ENCODE measurements around the gene SULT1A3.
"Not testable (repeated sequence)": the region's sequence is repeated elsewhere in the genome, so short reads cannot be mapped to it uniquely, and the experiment has no call there.

SULT1A3 gene

DNA sequence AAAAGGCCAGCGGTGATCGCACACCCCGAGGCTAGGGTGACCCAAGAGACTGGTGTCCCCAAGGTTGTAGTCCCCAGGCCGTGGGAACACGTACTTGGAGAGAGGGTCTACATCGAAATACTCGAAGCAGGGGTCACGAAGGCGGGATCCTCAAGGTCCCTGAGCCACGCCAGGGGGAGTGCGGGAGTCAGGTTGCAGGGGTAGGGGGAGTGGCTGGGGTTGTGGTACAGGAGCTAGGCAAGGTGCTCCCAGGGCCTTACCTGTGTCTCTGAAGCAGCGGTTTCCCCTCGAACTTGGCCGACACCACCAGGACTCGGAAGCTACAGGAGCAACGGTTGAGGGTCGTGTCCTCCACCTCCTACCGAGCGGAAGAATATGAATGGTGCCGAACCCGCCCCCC, 6.0 kb upstream of the SULT1A3 start:
- H3K9ac ChIP-seq (ENCODE audit: low read length); H2BK15ac ChIP-seq (ENCODE audit: low read depth, poor library complexity, severe bottlenecking); H2BK12ac ChIP-seq (ENCODE audit: low read length in 2 of 2); H4K8ac ChIP-seq (ENCODE audit: low read length); H3K9me3 ChIP-seq (ENCODE audit: control insufficient read depth, low read length); H3K4ac ChIP-seq (ENCODE audit: low read depth in 1 of 2, low read length in 2 of 2); H3K23ac ChIP-seq (ENCODE audit: low read length in 2 of 2); H3K4me1 ChIP-seq (ENCODE audit: control insufficient read depth, insufficient read depth, low read depth, low read length); H3K27ac ChIP-seq (ENCODE audit: low read length, poor library complexity, severe bottlenecking); H2AK5ac ChIP-seq (ENCODE audit: low read length, severe bottlenecking); DNase-seq; H3K18ac ChIP-seq (ENCODE audit: low read depth in 1 of 2, low read length in 2 of 2); H3K79me1 ChIP-seq (replicated peaks; ENCODE audit: low read length, poor library complexity, severe bottlenecking); H3K27me3 ChIP-seq (ENCODE audit: control insufficient read depth in 1 of 2, insufficient read depth in 1 of 2, low read length in 2 of 2); H2AFZ ChIP-seq (ENCODE audit: low read depth, low read length); H3K36me3 ChIP-seq (ENCODE audit: control insufficient read depth in 1 of 2, insufficient read depth in 2 of 2, low read depth in 1 of 2, low read length in 2 of 2); H3K4me3 ChIP-seq (ENCODE audit: insufficient read depth in 1 of 2, low read depth in 1 of 2, low read length in 2 of 2); H3K14ac ChIP-seq (ENCODE audit: low read length in 2 of 2); H2BK120ac ChIP-seq (ENCODE audit: low read depth, low read length); H2BK5ac ChIP-seq (ENCODE audit: low read depth, low read length, poor library complexity, severe bottlenecking); H4K91ac ChIP-seq (ENCODE audit: low read length); H3K4me2 ChIP-seq (ENCODE audit: low read length, poor library complexity, severe bottlenecking): not testable (repeated sequence)
- WGBS, result no CpG with 5 or more reads among the region's 21 CpGs

DNA sequence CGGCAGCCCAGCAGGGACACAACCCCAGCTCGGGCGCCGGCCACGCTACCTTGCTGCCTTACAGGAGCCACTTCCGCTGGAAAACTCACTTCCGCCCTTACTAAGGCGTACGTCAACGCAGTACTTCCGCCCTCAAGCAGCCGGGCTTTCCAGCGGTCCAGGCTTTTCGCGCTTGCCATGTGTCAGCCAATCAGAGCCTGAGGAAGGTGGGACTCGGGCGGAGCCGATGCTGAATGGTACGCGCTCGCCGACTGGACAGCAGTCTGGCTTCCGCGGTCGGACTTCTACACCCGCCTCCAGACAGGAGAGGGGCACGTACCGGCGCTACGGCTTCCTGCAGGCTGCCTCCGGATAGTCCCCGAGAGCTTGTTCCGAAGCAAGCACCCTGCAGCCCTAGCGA, 5.4 kb upstream of the SULT1A3 start, which contains the start of the genes BOLA2B and SLX1A:
Gene BOLA2B (minus strand): TSS at position 52 of the 400 bp plus-strand sequence. CDS start 71 bp downstream, outside the sequence.
Gene SLX1A (plus strand): TSS at position 261 of the 400 bp plus-strand sequence. CDS start 210 bp downstream, outside the sequence.
- not testable (repeated sequence) for H2BK12ac ChIP-seq (ENCODE audit: low read length in 2 of 2); H3K4ac ChIP-seq (ENCODE audit: low read depth in 1 of 2, low read length in 2 of 2); H2BK15ac ChIP-seq (ENCODE audit: low read depth, poor library complexity, severe bottlenecking); H3K79me1 ChIP-seq (replicated peaks; ENCODE audit: low read length, poor library complexity, severe bottlenecking); H3K27ac ChIP-seq (ENCODE audit: low read length, poor library complexity, severe bottlenecking); H2BK5ac ChIP-seq (ENCODE audit: low read depth, low read length, poor library complexity, severe bottlenecking); H3K36me3 ChIP-seq (ENCODE audit: control insufficient read depth in 1 of 2, insufficient read depth in 2 of 2, low read depth in 1 of 2, low read length in 2 of 2); H3K9ac ChIP-seq (ENCODE audit: low read length); H3K9me3 ChIP-seq (ENCODE audit: control insufficient read depth, low read length); H2BK120ac ChIP-seq (ENCODE audit: low read depth, low read length); H3K23ac ChIP-seq (ENCODE audit: low read length in 2 of 2); H3K18ac ChIP-seq (ENCODE audit: low read depth in 1 of 2, low read length in 2 of 2); H2AK5ac ChIP-seq (ENCODE audit: low read length, severe bottlenecking); H4K91ac ChIP-seq (ENCODE audit: low read length); H2AFZ ChIP-seq (ENCODE audit: low read depth, low read length); H4K8ac ChIP-seq (ENCODE audit: low read length); H3K27me3 ChIP-seq (ENCODE audit: control insufficient read depth in 1 of 2, insufficient read depth in 1 of 2, low read length in 2 of 2); H3K4me1 ChIP-seq (ENCODE audit: control insufficient read depth, insufficient read depth, low read depth, low read length); DNase-seq
- peak within 1 kb of the TSS; percentile 56 for H3K4me2 ChIP-seq (ENCODE audit: low read length, poor library complexity, severe bottlenecking)
- peak within 1 kb of the TSS in 1 of 2 experiments; percentile 26 for H3K14ac ChIP-seq (ENCODE audit: low read length in 2 of 2)
- peak within 1 kb of the TSS; percentile 56 to 72 for H3K4me3 ChIP-seq (ENCODE audit: insufficient read depth in 1 of 2, low read depth in 1 of 2, low read length in 2 of 2)
- WGBS, result no CpG with 5 or more reads among the region's 34 CpGs

DNA sequence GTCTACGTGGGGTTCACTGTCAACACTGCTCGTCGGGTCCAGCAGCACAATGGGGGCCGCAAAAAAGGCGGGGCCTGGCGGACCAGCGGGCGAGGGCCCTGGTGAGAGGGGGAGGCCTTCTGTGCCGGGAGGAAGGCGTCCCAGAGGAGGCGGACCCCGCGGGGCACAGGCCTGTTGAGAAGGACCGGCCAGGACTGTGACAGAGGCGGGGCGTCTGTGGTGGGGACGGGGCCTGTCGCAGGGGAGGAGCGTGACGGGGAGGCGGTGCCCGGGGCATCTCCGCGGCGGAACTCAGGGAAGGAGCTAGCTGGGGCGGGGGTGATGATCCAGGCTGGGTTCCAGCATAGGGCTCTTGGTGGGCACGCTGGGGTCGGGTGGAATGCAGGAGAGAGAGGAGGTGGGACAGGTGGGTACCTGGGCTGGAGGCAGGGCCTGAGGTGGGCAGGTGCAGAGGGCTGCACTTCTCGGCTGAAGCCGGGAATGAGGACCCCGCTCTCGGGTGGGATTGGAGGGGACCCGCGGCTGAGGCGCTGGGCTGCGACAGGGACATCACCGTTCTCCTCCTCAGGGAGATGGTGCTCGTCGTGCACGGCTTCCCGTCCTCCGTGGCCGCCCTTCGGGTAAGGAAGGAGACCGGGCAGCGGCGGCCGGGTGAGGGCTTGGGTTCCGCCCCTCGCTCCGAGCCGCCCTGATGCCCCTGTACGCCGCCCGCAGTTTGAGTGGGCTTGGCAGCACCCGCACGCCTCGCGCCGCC, 4.7 kb upstream of the SULT1A3 start:
- H3K9ac ChIP-seq (ENCODE audit: low read length); H3K4ac ChIP-seq (ENCODE audit: low read depth in 1 of 2, low read length in 2 of 2); H3K27ac ChIP-seq (ENCODE audit: low read length, poor library complexity, severe bottlenecking); H3K18ac ChIP-seq (ENCODE audit: low read depth in 1 of 2, low read length in 2 of 2); H2BK5ac ChIP-seq (ENCODE audit: low read depth, low read length, poor library complexity, severe bottlenecking); H3K4me1 ChIP-seq (ENCODE audit: control insufficient read depth, insufficient read depth, low read depth, low read length); H3K27me3 ChIP-seq (ENCODE audit: control insufficient read depth in 1 of 2, insufficient read depth in 1 of 2, low read length in 2 of 2); H2BK120ac ChIP-seq (ENCODE audit: low read depth, low read length); H3K9me3 ChIP-seq (ENCODE audit: control insufficient read depth, low read length); H3K36me3 ChIP-seq (ENCODE audit: control insufficient read depth in 1 of 2, insufficient read depth in 2 of 2, low read depth in 1 of 2, low read length in 2 of 2); H2BK12ac ChIP-seq (ENCODE audit: low read length in 2 of 2); H4K91ac ChIP-seq (ENCODE audit: low read length); DNase-seq; H3K79me1 ChIP-seq (replicated peaks; ENCODE audit: low read length, poor library complexity, severe bottlenecking); H3K23ac ChIP-seq (ENCODE audit: low read length in 2 of 2); H2AFZ ChIP-seq (ENCODE audit: low read depth, low read length); H2AK5ac ChIP-seq (ENCODE audit: low read length, severe bottlenecking); H2BK15ac ChIP-seq (ENCODE audit: low read depth, poor library complexity, severe bottlenecking); H4K8ac ChIP-seq (ENCODE audit: low read length): not testable (repeated sequence)
- peak overlapping the region; percentile 56 to 72 for H3K4me3 ChIP-seq (ENCODE audit: insufficient read depth in 1 of 2, low read depth in 1 of 2, low read length in 2 of 2)
- H3K4me2 ChIP-seq (ENCODE audit: low read length, poor library complexity, severe bottlenecking), result peak overlapping the region; percentile 56
- peak overlapping the region in 1 of 2 experiments; percentile 26 for H3K14ac ChIP-seq (ENCODE audit: low read length in 2 of 2)
- WGBS, result no CpG with 5 or more reads among the region's 60 CpGs

DNA sequence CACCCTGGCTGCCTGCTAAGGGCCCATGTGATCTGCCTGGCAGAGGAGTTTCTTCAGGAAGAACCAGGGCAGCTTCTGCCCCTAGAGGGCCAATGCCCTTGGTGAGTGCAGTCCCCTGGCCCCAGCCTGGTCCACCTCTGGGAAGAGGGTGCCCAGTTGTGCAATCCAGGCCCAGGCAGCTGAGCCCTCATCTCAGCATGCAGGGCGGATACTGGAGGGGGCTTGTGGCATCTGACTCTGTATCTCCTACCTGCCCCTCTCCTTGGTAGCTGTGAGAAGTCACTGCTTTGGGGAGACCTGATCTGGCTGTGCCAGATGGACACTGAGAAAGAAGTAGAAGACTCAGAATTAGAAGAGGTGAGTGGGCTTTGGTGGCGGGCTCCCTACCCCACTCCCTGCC, 2.1 kb upstream of the SULT1A3 start:
- not testable (repeated sequence) for H3K36me3 ChIP-seq (ENCODE audit: control insufficient read depth in 1 of 2, insufficient read depth in 2 of 2, low read depth in 1 of 2, low read length in 2 of 2); H2AFZ ChIP-seq (ENCODE audit: low read depth, low read length); H3K79me1 ChIP-seq (replicated peaks; ENCODE audit: low read length, poor library complexity, severe bottlenecking); H2BK12ac ChIP-seq (ENCODE audit: low read length in 2 of 2); H3K18ac ChIP-seq (ENCODE audit: low read depth in 1 of 2, low read length in 2 of 2); H4K8ac ChIP-seq (ENCODE audit: low read length); H3K9ac ChIP-seq (ENCODE audit: low read length); DNase-seq; H4K91ac ChIP-seq (ENCODE audit: low read length); H3K27me3 ChIP-seq (ENCODE audit: control insufficient read depth in 1 of 2, insufficient read depth in 1 of 2, low read length in 2 of 2); H3K4me3 ChIP-seq (ENCODE audit: insufficient read depth in 1 of 2, low read depth in 1 of 2, low read length in 2 of 2); H3K9me3 ChIP-seq (ENCODE audit: control insufficient read depth, low read length); H3K14ac ChIP-seq (ENCODE audit: low read length in 2 of 2); H2BK5ac ChIP-seq (ENCODE audit: low read depth, low read length, poor library complexity, severe bottlenecking); H3K27ac ChIP-seq (ENCODE audit: low read length, poor library complexity, severe bottlenecking); H3K4me2 ChIP-seq (ENCODE audit: low read length, poor library complexity, severe bottlenecking); H3K4me1 ChIP-seq (ENCODE audit: control insufficient read depth, insufficient read depth, low read depth, low read length); H3K23ac ChIP-seq (ENCODE audit: low read length in 2 of 2); H2BK15ac ChIP-seq (ENCODE audit: low read depth, poor library complexity, severe bottlenecking); H2AK5ac ChIP-seq (ENCODE audit: low read length, severe bottlenecking); H2BK120ac ChIP-seq (ENCODE audit: low read depth, low read length); H3K4ac ChIP-seq (ENCODE audit: low read depth in 1 of 2, low read length in 2 of 2)
- no CpG with 5 or more reads among the region's 2 CpGs for whole genome bisulfite sequencing

Data from mesenchymal stem cell (in vitro differentiated cells and primary cell).